HCT116 (cell line): ENCODE measurements around the gene FMR1.

Source experiments
- CTCF ChIP-seq, 3 experiments: fragments of 200-600 bp in 1 of 3; sonication (generic) in 1 of 3; IDR thresholded peaks in 2 of 3; conservative IDR thresholded peaks in 1 of 3; 2 replicates each; pipeline ENCODE4 v1.5.1; 2012 to 2017; ENCODE audit warnings: low read depth in 2 of 3, low read length in 2 of 3, antibody characterized with exemption in 1 of 3, borderline replicate concordance in 1 of 3, control low read depth in 1 of 3, mild to moderate bottlenecking in 1 of 3, mixed read lengths in 1 of 3, mixed run types in 1 of 3, moderate library complexity in 1 of 3; ENCODE audit not compliant: insufficient read depth in 1 of 3
- ELF1 ChIP-seq: IDR thresholded peaks from 2 replicates; pipeline ENCODE4 v1.6.1; 2012; ENCODE audit warnings: low read depth, borderline replicate concordance
- EZH2phosphoT487 ChIP-seq: fragments of 200-600 bp; IDR thresholded peaks from 2 replicates; pipeline ENCODE4 v1.6.1; 2018; ENCODE audit warnings: antibody characterized with exemption, borderline replicate concordance
- POLR2AphosphoS5 ChIP-seq: IDR thresholded peaks from 2 replicates; pipeline ENCODE4 v1.6.1; 2011; ENCODE audit warnings: mild to moderate bottlenecking, low read depth, low read length, moderate library complexity
- YY1 ChIP-seq: IDR thresholded peaks from 2 replicates; pipeline ENCODE4 v1.6.1; 2011; ENCODE audit warnings: low read length, low read depth, moderate library complexity, mild to moderate bottlenecking; ENCODE audit not compliant: insufficient replicate concordance; ENCODE audit errors: extremely low read depth
- ZFX ChIP-seq: fragments of 450-650 bp; IDR thresholded peaks from 2 replicates; pipeline ENCODE4 v1.6.1; 2017
- ZNF274 ChIP-seq: fragments of 200-500 bp; sonication (Bioruptor generic); IDR thresholded peaks from 2 replicates; pipeline ENCODE4 v1.6.1; 2014; ENCODE audit warnings: mild to moderate bottlenecking, low read depth, low read length, inconsistent platforms

- TF ChIP-seq EZH2phosphoT487 = no peak
- no peak for TF ChIP-seq CTCF (IDR thresholded peaks at IDR 0.05 in 2 of 3, conservative IDR thresholded peaks at IDR 0.05 in 1 of 3; ENCODE audit: borderline replicate concordance in 1 of 3, insufficient read depth in 1 of 3, low read depth in 2 of 3, low read length in 2 of 3)
- TF ChIP-seq YY1 = no peak
- TF ChIP-seq ELF1 = no peak
- TF ChIP-seq ZFX = no peak
- no peak for TF ChIP-seq ZNF274
- TF ChIP-seq POLR2AphosphoS5 = no peak
Measured at GRCh38 chrX:147957291-147957690, 45.6 kb downstream of the FMR1 start.
